HepG2 (cell line): ENCODE results near the gene COPA. TPM values are rescaled to one million over a fixed set of nuclear protein-coding genes. Genes with fewer than 3 reads are reported as not detected.

Source experiments
- ATAC-seq: fragments of 200-7000 bp; cut with Tn5 transposase; 3 replicates; pipeline ENCODE4 v1.9.1; 2020; ENCODE audit warnings: mild to moderate bottlenecking, moderate library complexity
- BruUV-seq: library from RNA; stranded (reverse); fragments of 400-500 nt; replicated peaks from 2 replicates; lab custom pipeline; 2021; lab: Mats Ljungman, UMichigan
- CTCF ChIA-PET: fragments of 300-600 bp; formaldehyde crosslinking; extraction: SDS; loops from one replicate; lab custom pipeline; 2021; ENCODE audit warnings: low total read pairs, inconsistent platforms, low intra/inter-chr PET ratio; lab: Yijun Ruan, JAX
- POLR2A ChIA-PET: fragments of 350-600 bp; sonication (Branson Sonifier 250); formaldehyde crosslinking; loops from one replicate; lab custom pipeline; 2020; ENCODE audit warnings: antibody characterized with exemption, inconsistent platforms; lab: Yijun Ruan, JAX
- DNase-seq: peaks from one replicate; pipeline ENCODE4 v3.0.0-alpha.2; 2015; ENCODE audit warnings: low spot score
- FAIRE-seq: peaks from 3 replicates; lab custom pipeline; 2011; peaks lifted over from hg19 to GRCh38; lab: Jason Lieb, UNC
- H2AFZ ChIP-seq: one replicate; pipeline ENCODE4 v1.6.1; 2011; ENCODE audit warnings: low read length, inconsistent platforms
- H3K27ac ChIP-seq: fragments of 300-600 bp; 3 replicates; pipeline ENCODE4 v1.8.0; 2011; ENCODE audit warnings: mixed run types, mild to moderate bottlenecking, mixed read lengths, low read length, inconsistent platforms; ENCODE audit not compliant: insufficient read depth; ENCODE audit errors: extremely low read length
- H3K27me3 ChIP-seq, 2 experiments: fragments of 200-600 bp in 1 of 2; 2 replicates in 1 of 2; 3 replicates in 1 of 2; pipeline versions ENCODE4 v1.6.0 to v1.8.0; 2011; ENCODE audit warnings: low read length in 2 of 2, mild to moderate bottlenecking in 2 of 2, moderate library complexity in 2 of 2, inconsistent platforms in 1 of 2; ENCODE audit not compliant: insufficient read depth in 2 of 2, control insufficient read depth in 1 of 2
- H3K36me3 ChIP-seq, 2 experiments: fragments of 200-600 bp in 1 of 2; replicated peaks in 1 of 2; 2 replicates in 1 of 2; 3 replicates in 1 of 2; pipeline versions ENCODE4 v1.5.1 to v1.8.0; 2011; ENCODE audit warnings: low read length in 2 of 2, inconsistent platforms in 1 of 2; ENCODE audit not compliant: insufficient read depth in 2 of 2, control insufficient read depth in 1 of 2
- H3K4me1 ChIP-seq: 2 replicates; pipeline ENCODE4 v1.5.1; 2012; ENCODE audit warnings: low read length, inconsistent platforms; ENCODE audit not compliant: insufficient read depth
- H3K4me2 ChIP-seq: 2 replicates; pipeline ENCODE4 v1.6.0; 2011; ENCODE audit warnings: low read depth, low read length, inconsistent platforms
- H3K4me3 ChIP-seq, 3 experiments: fragments of 200-600 bp in 1 of 3; sonication (generic), shearing (Covaris generic) in 1 of 3; replicated peaks in 1 of 3; 2 replicates each; pipeline ENCODE4 v1.5.1; 2011 to 2016; ENCODE audit warnings: low read length in 3 of 3, inconsistent platforms in 2 of 3, low read depth in 2 of 3, mild to moderate bottlenecking in 2 of 3, control low read depth in 1 of 3, mixed read lengths in 1 of 3; ENCODE audit not compliant: insufficient read depth in 1 of 3
- H3K79me2 ChIP-seq: one replicate; pipeline ENCODE4 v1.6.1; 2011; ENCODE audit warnings: low read length, inconsistent platforms; ENCODE audit not compliant: insufficient read depth
- H3K9ac ChIP-seq: 2 replicates; pipeline ENCODE4 v1.6.0; 2011; ENCODE audit warnings: mild to moderate bottlenecking, low read depth, low read length, inconsistent platforms; ENCODE audit not compliant: insufficient read depth
- H3K9me3 ChIP-seq: 2 replicates; pipeline ENCODE4 v1.5.1; 2012; ENCODE audit warnings: mild to moderate bottlenecking, low read length
- H4K20me1 ChIP-seq: 2 replicates; pipeline ENCODE4 v1.6.0; 2011; ENCODE audit warnings: inconsistent platforms, mild to moderate bottlenecking, low read length, moderate library complexity; ENCODE audit not compliant: insufficient read depth
- CREM ChIP-seq, 2 experiments: sonication (generic) in 1 of 2; formaldehyde crosslinking in 1 of 2; IDR thresholded peaks; 2 replicates each; pipeline versions ENCODE4 v1.4.0 to v1.6.1; 2016 to 2020; ENCODE audit warnings: antibody characterized with exemption in 1 of 2, mild to moderate bottlenecking in 1 of 2, missing genetic modification reagents in 1 of 2
- FLYWCH1 ChIP-seq: sonication (generic); formaldehyde crosslinking; IDR thresholded peaks from 2 replicates; pipeline ENCODE4 v1.8.1; 2023; ENCODE audit warnings: mild to moderate bottlenecking, missing genetic modification reagents
- HNRNPK ChIP-seq: fragments of 200-400 bp; formaldehyde crosslinking; IDR thresholded peaks from 2 replicates; pipeline ENCODE4 v1.6.1; 2018; ENCODE audit warnings: low read length, low read depth, moderate library complexity, mild to moderate bottlenecking; ENCODE audit not compliant: poor library complexity, severe bottlenecking
- KDM1A ChIP-seq: IDR thresholded peaks from 2 replicates; pipeline ENCODE4 v1.6.1; 2016; ENCODE audit warnings: missing compliant biosample characterization
- KDM5A ChIP-seq: fragments of 200-600 bp; sonication (generic); IDR thresholded peaks from 2 replicates; pipeline ENCODE4 v1.7.0; 2018; ENCODE audit warnings: antibody characterized with exemption, mild to moderate bottlenecking, low read length, borderline replicate concordance
- LRRFIP1 ChIP-seq: sonication (generic); formaldehyde crosslinking; conservative IDR thresholded peaks from 2 replicates; pipeline ENCODE4 v1.4.0; 2020; ENCODE audit warnings: missing genetic modification reagents
- NR2F6 ChIP-seq, 2 experiments: IDR thresholded peaks; 2 replicates each; pipeline ENCODE4 v1.6.1; 2016; ENCODE audit warnings: antibody characterized with exemption in 1 of 2, mild to moderate bottlenecking in 1 of 2
- ONECUT2 ChIP-seq: sonication (generic); formaldehyde crosslinking; IDR thresholded peaks from 2 replicates; pipeline ENCODE4 v1.4.0; 2020; ENCODE audit warnings: missing genetic modification reagents
- RELA ChIP-seq: sonication (generic); formaldehyde crosslinking; IDR thresholded peaks from 2 replicates; pipeline ENCODE4 v1.4.0; 2020; ENCODE audit warnings: missing genetic modification reagents
- SIX1 ChIP-seq: sonication (generic); formaldehyde crosslinking; IDR thresholded peaks from 2 replicates; pipeline ENCODE4 v1.4.0; 2020; ENCODE audit warnings: missing genetic modification reagents, borderline replicate concordance
- UBTF ChIP-seq: sonication (generic); formaldehyde crosslinking; IDR thresholded peaks from 2 replicates; pipeline ENCODE4 v1.4.0; 2020; ENCODE audit warnings: mild to moderate bottlenecking, missing genetic modification reagents
- ZBTB7B ChIP-seq: sonication (generic); formaldehyde crosslinking; IDR thresholded peaks from 2 replicates; pipeline ENCODE4 v1.4.0; 2020; ENCODE audit warnings: missing genetic modification reagents
- ZEB1 ChIP-seq: IDR thresholded peaks from 2 replicates; pipeline ENCODE4 v1.6.1; 2012; ENCODE audit warnings: mild to moderate bottlenecking, low read depth, inconsistent platforms; ENCODE audit not compliant: insufficient replicate concordance
- ZNF766 ChIP-seq: sonication (generic); formaldehyde crosslinking; IDR thresholded peaks from 2 replicates; pipeline ENCODE4 v1.5.0; 2020; ENCODE audit warnings: missing genetic modification reagents, borderline replicate concordance
- ZNF781 ChIP-seq: sonication (generic); formaldehyde crosslinking; IDR thresholded peaks from 2 replicates; pipeline ENCODE4 v1.5.1; 2020; ENCODE audit warnings: borderline replicate concordance, mild to moderate bottlenecking, missing genetic modification reagents; ENCODE audit errors: not compliant biosample characterization
- WGBS: methylation state at CpG from one replicate; pipeline ENCODE4 v1.1.6; 2017; ENCODE audit warnings: low lambda C conversion rate; 5-methylcytosine and 5-hydroxymethylcytosine counted together
- in situ Hi-C: cut with HindIII; loops from 2 replicates; pipeline ENCODE4 v1.10.0; 2017; ENCODE audit warnings: low pct_unique_long_range_greater_than_20kb; ENCODE audit not compliant: extremely low pct_ligation_motif_present
- intact Hi-C: fragments of 100-400 bp; cut with micrococcal nuclease; formaldehyde crosslinking; loops from one replicate; pipeline ENCODE4 v1.10.0; 2022; ENCODE audit not compliant: unreplicated experiment
- polyA plus RNA-seq, 8 experiments: library from polyadenylated mRNA; depleted of rRNA in 3 of 8; stranded (reverse) in 7 of 8; unstranded in 1 of 8; fragments of >200 nt; fragmentation: Illumina TruSeq in 4 of 8; extraction: Trizol in 4 of 8; gene quantifications; 2 replicates each; pipeline versions ENCODE4 v1.2.1 to v1.2.3, GENCODE V29; 2011 to 2016; ENCODE audit warnings: low read depth in 4 of 8, missing spikeins in 1 of 8, mixed read lengths in 1 of 8; ENCODE audit not compliant: insufficient read depth in 1 of 8
- total RNA-seq, 5 experiments: library from RNA; depleted of rRNA; stranded (reverse); fragments of >200 nt; fragmentation: Illumina TruSeq; extraction: Trizol; gene quantifications; 2 replicates each; pipeline ENCODE4 v1.2.3, GENCODE V29; 2016; ENCODE audit warnings: low read depth in 1 of 5
- TF ChIP-seq, protein P1 (sequence below): sonication (generic); formaldehyde crosslinking; IDR thresholded peaks from 2 replicates; pipeline ENCODE4 v1.5.0; 2020; ENCODE audit warnings: missing genetic modification reagents, mild to moderate bottlenecking, borderline replicate concordance

COPA gene
- total and polyA plus RNA-seq, 2 of the 13 experiments (the other 11 are each of a cell fraction or from before 2014, with no cell fraction given) = 160 to 197 TPM

DNA sequence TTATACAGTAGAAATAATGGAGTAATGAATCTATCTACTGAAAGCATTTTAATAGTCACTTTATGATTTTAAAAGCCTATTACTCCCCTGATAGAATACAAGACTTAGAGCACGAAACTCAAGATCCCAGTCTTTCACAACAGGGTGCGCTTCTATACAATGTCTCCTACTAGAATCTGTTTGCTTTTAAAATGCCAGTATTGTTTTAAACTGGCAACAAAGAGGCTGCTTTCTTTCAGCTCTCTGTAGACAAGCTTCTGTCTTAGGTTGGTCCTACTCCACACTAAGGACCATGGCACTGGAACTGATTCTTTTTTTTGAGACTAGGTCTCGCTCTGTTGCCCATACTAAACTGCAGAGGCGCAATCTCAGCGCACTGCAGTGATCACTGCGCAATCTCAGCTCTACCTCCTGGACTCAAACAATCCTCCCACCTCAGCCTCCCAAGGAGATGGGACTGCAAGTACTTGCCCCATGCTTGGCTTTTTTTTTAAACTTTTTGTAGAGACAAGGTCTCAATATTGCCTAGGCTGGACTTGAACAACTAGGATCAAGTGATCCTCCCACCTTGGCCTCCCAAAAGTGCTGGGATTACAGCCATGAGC is 85.5 kb downstream of the COPA start:
- 96% methylated on average over 6 of the region's 6 CpGs for WGBS
- DNase-seq (no peak), ATAC-seq (no peak), FAIRE-seq (no peak)
- TF ChIP-seq HNRNPK = no peak
- TF ChIP-seq ZEB1 = no peak
- no peak for TF ChIP-seq ZBTB7B
- no peak for TF ChIP-seq KDM1A
- TF ChIP-seq LRRFIP1 (CRISPR knock-in tag) = no peak
- no peak for TF ChIP-seq ONECUT2 (CRISPR knock-in tag)
- TF ChIP-seq UBTF (CRISPR knock-in tag) = no peak
- no peak for TF ChIP-seq RELA (CRISPR knock-in tag)
- no peak for TF ChIP-seq ZNF766 (CRISPR knock-in tag)
- no peak for TF ChIP-seq KDM5A
- no peak for TF ChIP-seq ZNF781
- no peak for TF ChIP-seq CREM (IDR thresholded peaks at IDR 0.05)
- TF ChIP-seq CREM (CRISPR knock-in tag; IDR thresholded peaks at IDR 0.05) = no peak
- no peak for TF ChIP-seq NR2F6 (IDR thresholded peaks at IDR 0.05)
- no peak for TF ChIP-seq NR2F6 (CRISPR knock-in tag; IDR thresholded peaks at IDR 0.05)
- no peak for TF ChIP-seq FLYWCH1
- TF ChIP-seq SIX1 = no peak
- TF ChIP-seq, protein P1, sequence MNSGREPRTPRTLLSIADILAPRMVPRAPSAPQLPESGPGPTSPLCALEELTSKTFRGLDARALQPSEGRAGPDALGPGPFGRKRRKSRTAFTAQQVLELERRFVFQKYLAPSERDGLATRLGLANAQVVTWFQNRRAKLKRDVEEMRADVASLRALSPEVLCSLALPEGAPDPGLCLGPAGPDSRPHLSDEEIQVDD (CRISPR knock-in tag) = no peak
- ChIA-PET CTCF (no interaction called here), POLR2A (no interaction called here)
- Histone ChIP-seq H3K9ac (no peak overlapping the region), H3K9me3 (no peaks in the 10 kb centered on the region), H3K27ac (no peak overlapping the region), H3K79me2 (peaks cover 54% of the 10 kb centered on the region), H3K27me3 (no peaks in the 10 kb centered on the region; a peak in 1 of 5 replicates), H3K4me2 (no peak overlapping the region), H3K4me1 (peaks cover 49% of the 10 kb centered on the region), H3K4me3 (no peak overlapping the region), H3K36me3 (no peaks in the 10 kb centered on the region; a peak in 3 of 5 replicates), H2AFZ (no peak overlapping the region), H4K20me1 (0 out of 2 replicates have a peak, but pooled peaks cover 9% of the 10 kb centered on the region)
- BruUV-seq = no TSS peak
- in situ Hi-C loops = no loop called here
- intact Hi-C loops = no loop called here
